Measurements from ENCODE around the gene GPC6. TPM values are rescaled to one million over a fixed set of nuclear protein-coding genes. Genes with fewer than 3 reads are reported as not detected.

The GPC6 gene
- total RNA-seq, 1 donor from 2014 or later = 13.8 TPM

DNA sequence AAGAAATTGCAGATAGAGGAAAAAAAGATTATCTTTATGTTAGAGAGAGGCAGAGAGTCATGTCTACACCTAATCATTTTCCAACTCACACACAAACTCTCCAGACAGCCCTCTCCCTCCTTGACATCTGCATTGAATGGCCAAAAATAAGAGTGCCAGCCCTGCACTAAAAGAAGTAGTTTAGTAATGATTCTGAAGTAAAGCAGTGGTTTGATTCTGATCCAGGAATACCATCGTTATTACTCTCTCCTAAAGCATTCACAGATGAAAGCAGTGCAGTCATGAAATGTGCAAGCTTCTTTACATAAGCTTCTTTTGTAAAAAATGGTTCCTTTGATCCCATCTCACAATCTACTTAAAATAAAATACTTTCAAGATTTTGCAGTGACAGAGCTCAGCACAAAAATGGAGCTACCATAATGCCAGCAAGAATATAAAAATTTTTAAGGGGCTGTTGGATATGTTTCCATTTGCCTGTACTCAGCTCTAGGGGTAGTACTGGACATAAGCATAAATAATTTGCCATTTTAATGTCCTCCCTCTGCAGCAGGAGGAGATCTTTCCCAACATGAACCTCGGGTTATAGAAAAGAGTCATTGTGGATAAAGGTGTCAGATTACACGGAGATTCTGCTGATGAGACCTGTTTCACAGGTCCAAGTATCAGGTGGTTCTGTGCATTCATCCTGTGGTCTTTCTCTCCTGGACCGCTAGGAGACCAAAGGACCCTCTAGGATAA is 846.6 kb downstream of the GPC6 start:
- Histone ChIP-seq H3K27ac (no peak overlapping the region), H3K4me3 (no peak overlapping the region), H3K27me3 (no peaks in the 10 kb centered on the region), H3K9me3 (no peaks in the 10 kb centered on the region), H3K36me3 (no peaks in the 10 kb centered on the region), H3K4me1 (no peaks in the 10 kb centered on the region)
- no peak for TF ChIP-seq POLR2A (IDR thresholded peaks at IDR 0.05)
- no peak for TF ChIP-seq POLR2AphosphoS5 (IDR thresholded peaks at IDR 0.05; ENCODE audit: insufficient read depth in 1 of 2, low read depth in 1 of 2)
- TF ChIP-seq, protein P1, sequence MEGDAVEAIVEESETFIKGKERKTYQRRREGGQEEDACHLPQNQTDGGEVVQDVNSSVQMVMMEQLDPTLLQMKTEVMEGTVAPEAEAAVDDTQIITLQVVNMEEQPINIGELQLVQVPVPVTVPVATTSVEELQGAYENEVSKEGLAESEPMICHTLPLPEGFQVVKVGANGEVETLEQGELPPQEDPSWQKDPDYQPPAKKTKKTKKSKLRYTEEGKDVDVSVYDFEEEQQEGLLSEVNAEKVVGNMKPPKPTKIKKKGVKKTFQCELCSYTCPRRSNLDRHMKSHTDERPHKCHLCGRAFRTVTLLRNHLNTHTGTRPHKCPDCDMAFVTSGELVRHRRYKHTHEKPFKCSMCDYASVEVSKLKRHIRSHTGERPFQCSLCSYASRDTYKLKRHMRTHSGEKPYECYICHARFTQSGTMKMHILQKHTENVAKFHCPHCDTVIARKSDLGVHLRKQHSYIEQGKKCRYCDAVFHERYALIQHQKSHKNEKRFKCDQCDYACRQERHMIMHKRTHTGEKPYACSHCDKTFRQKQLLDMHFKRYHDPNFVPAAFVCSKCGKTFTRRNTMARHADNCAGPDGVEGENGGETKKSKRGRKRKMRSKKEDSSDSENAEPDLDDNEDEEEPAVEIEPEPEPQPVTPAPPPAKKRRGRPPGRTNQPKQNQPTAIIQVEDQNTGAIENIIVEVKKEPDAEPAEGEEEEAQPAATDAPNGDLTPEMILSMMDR (IDR thresholded peaks at IDR 0.05) = no peak
- no peak for DNase-seq (ENCODE audit: extremely low spot score in 2 of 2)
- intact Hi-C loops (cut with DNase I) = no loop called here

DNA sequence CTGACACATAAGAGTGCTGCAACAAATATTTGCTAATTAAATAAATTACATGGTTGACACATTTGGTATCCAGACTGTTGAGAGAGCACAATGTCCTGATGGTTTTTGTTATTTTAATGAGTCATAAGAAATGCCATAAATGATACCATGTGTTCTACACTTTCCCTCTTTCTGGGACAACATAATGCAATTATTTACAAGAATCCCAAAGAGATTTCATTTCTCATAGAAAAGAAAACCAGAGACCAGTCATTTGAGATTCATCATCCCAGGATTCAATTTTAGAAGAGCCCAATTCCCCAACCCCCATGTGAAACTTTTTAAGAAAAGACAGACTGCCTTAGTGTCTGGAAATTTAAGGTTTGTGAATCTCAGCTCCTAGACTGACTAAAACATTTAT is 853.3 kb downstream of the GPC6 start:
- DNase-seq (ENCODE audit: extremely low spot score in 2 of 2) = no peak
- Histone ChIP-seq H3K27ac (no peak overlapping the region), H3K27me3 (no peaks in the 10 kb centered on the region), H3K36me3 (no peaks in the 10 kb centered on the region), H3K4me1 (peaks cover 6% of the 10 kb centered on the region), H3K4me3 (no peak overlapping the region), H3K9me3 (no peaks in the 10 kb centered on the region)
- intact Hi-C loops (cut with DNase I) = no loop called here
- TF ChIP-seq POLR2A (IDR thresholded peaks at IDR 0.05) (no peak), POLR2AphosphoS5 (IDR thresholded peaks at IDR 0.05; ENCODE audit: insufficient read depth in 1 of 2, low read depth in 1 of 2) (no peak)
- TF ChIP-seq, protein P1 (IDR thresholded peaks at IDR 0.05) = no peak

DNA sequence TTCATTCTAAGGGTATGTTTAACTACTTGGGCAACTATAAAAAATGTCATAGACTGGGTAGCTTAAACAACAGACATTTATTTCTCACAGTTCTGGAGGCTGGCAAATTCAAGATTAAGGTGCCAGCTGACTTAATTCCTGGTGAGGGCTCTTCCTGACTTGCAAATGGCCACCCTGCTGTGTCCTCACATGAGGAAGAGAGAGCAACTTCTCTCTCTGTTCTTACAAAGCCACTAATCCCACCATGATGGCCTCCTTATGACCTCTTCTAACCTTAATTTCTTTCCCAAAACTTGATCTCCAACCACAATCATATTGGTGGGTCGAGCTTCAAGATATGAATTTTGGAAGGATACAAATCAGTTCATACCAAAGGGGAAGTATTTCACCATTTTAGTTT is 853.9 kb downstream of the GPC6 start:
- Histone ChIP-seq H3K4me1 (peaks cover 6% of the 10 kb centered on the region), H3K27me3 (no peaks in the 10 kb centered on the region), H3K4me3 (no peak overlapping the region), H3K9me3 (no peaks in the 10 kb centered on the region), H3K27ac (no peak overlapping the region), H3K36me3 (no peaks in the 10 kb centered on the region)
- TF ChIP-seq, protein P1 (IDR thresholded peaks at IDR 0.05) = no peak
- no peak for TF ChIP-seq POLR2A (IDR thresholded peaks at IDR 0.05)
- no peak for TF ChIP-seq POLR2AphosphoS5 (IDR thresholded peaks at IDR 0.05; ENCODE audit: insufficient read depth in 1 of 2, low read depth in 1 of 2)
- no peak for DNase-seq (ENCODE audit: extremely low spot score in 2 of 2)
- intact Hi-C loops (cut with DNase I) = no loop called here

DNA sequence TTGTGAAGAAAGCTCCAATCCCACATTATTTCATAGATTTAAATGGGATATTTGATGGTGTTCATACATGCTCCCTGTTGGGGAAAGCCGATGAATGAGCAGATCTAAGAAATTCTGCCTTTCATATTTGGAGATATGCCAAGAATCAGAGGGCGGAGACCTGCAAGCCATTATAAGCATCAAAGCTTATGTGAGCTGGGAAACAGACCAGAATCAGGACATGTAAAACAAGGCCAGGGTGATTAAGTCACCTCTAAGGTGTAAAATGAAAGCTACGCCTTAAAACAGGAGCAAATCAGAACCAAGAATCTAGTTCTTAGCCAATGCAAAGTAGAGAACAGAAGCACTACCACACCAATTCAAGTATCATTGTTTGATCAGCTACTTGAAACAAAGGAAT is 860.5 kb downstream of the GPC6 start:
- Histone ChIP-seq H3K9me3 (no peaks in the 10 kb centered on the region), H3K27ac (no peak overlapping the region), H3K4me3 (no peak overlapping the region), H3K27me3 (no peaks in the 10 kb centered on the region), H3K4me1 (no peaks in the 10 kb centered on the region), H3K36me3 (no peaks in the 10 kb centered on the region)
- no peak for DNase-seq (ENCODE audit: extremely low spot score in 2 of 2)
- TF ChIP-seq, protein P1 (IDR thresholded peaks at IDR 0.05) = no peak
- TF ChIP-seq POLR2A (IDR thresholded peaks at IDR 0.05) (no peak), POLR2AphosphoS5 (IDR thresholded peaks at IDR 0.05; ENCODE audit: insufficient read depth in 1 of 2, low read depth in 1 of 2) (no peak)
- intact Hi-C loops (cut with DNase I) = no loop called here

DNA sequence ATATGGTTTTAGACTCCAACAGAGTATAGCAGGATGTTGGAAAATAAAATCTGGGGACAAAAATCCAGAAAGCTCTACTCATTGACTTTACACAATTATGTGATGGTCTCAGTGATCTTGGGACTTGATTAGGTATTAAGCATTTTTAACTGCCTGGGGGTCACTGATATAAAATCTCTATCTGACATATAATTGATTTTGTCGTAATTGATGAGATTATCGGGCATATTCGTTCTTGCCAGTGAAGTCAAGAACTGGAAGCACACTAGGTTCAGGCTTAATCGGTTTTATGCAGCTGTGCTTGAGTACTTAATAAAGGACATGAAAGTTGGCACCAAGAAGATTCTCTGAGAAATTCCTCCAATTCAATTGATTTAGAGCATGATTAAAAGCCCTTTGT is 862.1 kb downstream of the GPC6 start:
- no peak for DNase-seq (ENCODE audit: extremely low spot score in 2 of 2)
- intact Hi-C loops (cut with DNase I) = no loop called here
- no peak overlapping the region for H3K27ac ChIP-seq
- H3K9me3 ChIP-seq = peaks cover 5% of the 10 kb centered on the region
- H3K4me1 ChIP-seq = no peaks in the 10 kb centered on the region
- no peak overlapping the region for H3K4me3 ChIP-seq
- TF ChIP-seq, protein P1 (IDR thresholded peaks at IDR 0.05) = no peak
- TF ChIP-seq POLR2AphosphoS5 (IDR thresholded peaks at IDR 0.05; ENCODE audit: insufficient read depth in 1 of 2, low read depth in 1 of 2) (no peak), POLR2A (IDR thresholded peaks at IDR 0.05) (no peak)
- H3K36me3 ChIP-seq = no peaks in the 10 kb centered on the region
- H3K27me3 ChIP-seq = no peaks in the 10 kb centered on the region

Data from vagina (tissue), 2 donors.